CD4-positive, alpha-beta T cell (primary cell): ENCODE measurements around the gene RBL1. TPM values are rescaled to one million over a fixed set of nuclear protein-coding genes. Genes with fewer than 3 reads are reported as not detected.
A peak's percentile ranks its signal among the peaks of the same experiment; 100 is the strongest.
"Not testable (repeated sequence)": the region's sequence is repeated elsewhere in the genome, so short reads cannot be mapped to it uniquely, and the experiment has no call there.

Experiments used
- ATAC-seq: fragments of 200-7000 bp; cut with Tn5 transposase; one replicate; pipeline ENCODE4 v1.10.0; 2022; ENCODE audit warnings: mild to moderate bottlenecking; ENCODE audit not compliant: poor library complexity
- CTCF ChIA-PET: fragments of 350-600 bp; sonication (Branson Sonifier 250); formaldehyde crosslinking; loops from one replicate; lab custom pipeline; 2021; ENCODE audit warnings: antibody characterized with exemption, inconsistent platforms; lab: Charles Lee
- POLR2A ChIA-PET: fragments of 350-600 bp; sonication (Branson Sonifier 250); formaldehyde crosslinking; loops from one replicate; lab custom pipeline; 2021; ENCODE audit warnings: antibody characterized with exemption, inconsistent platforms; lab: Charles Lee
- DNase-seq, 14 experiments: peaks; one replicate each; pipeline ENCODE4 v3.0.0-alpha.2; 2013 to 2020; ENCODE audit warnings: mixed read lengths in 2 of 14
- H3K27ac ChIP-seq, 2 donors: one replicate each; pipeline versions ENCODE4 v1.5.1 to v1.7.0; 2013; ENCODE audit warnings: low read length in 2 of 2, low read depth in 1 of 2, mild to moderate bottlenecking in 1 of 2
- H3K27me3 ChIP-seq, 2 experiments: 1 replicate in 1 of 2; 2 replicates in 1 of 2; pipeline versions ENCODE4 v1.6.1 to v1.7.0; 2013; ENCODE audit warnings: low read length in 2 of 2, control low read depth in 1 of 2, mild to moderate bottlenecking in 1 of 2, moderate library complexity in 1 of 2; ENCODE audit not compliant: insufficient read depth in 2 of 2, control insufficient read depth in 1 of 2
- H3K36me3 ChIP-seq: one replicate; pipeline ENCODE4 v1.6.1; 2013; ENCODE audit warnings: low read length, control low read depth; ENCODE audit not compliant: insufficient read depth
- H3K4me1 ChIP-seq: one replicate; pipeline ENCODE4 v1.6.1; 2013; ENCODE audit warnings: low read length, control low read depth; ENCODE audit not compliant: insufficient read depth
- H3K4me3 ChIP-seq: one replicate; pipeline ENCODE4 v1.5.1; 2013; ENCODE audit warnings: mild to moderate bottlenecking, low read length, moderate library complexity
- H3K9me3 ChIP-seq, 2 experiments: 1 replicate in 1 of 2; 2 replicates in 1 of 2; pipeline versions ENCODE4 v1.6.1 to v1.7.0; 2013; ENCODE audit warnings: low read length in 2 of 2, mild to moderate bottlenecking in 2 of 2, control low read depth in 1 of 2, moderate library complexity in 1 of 2; ENCODE audit not compliant: control insufficient read depth in 1 of 2, insufficient read depth in 1 of 2
- H3K27ac Mint-ChIP-seq: one replicate; pipeline ENCODE4 v1.8.0; 2020; ENCODE audit warnings: mixed read lengths
- H3K27me3 Mint-ChIP-seq: one replicate; pipeline ENCODE4 v1.8.0; 2021; ENCODE audit warnings: mixed read lengths
- H3K36me3 Mint-ChIP-seq: one replicate; pipeline ENCODE4 v1.8.0; 2021; ENCODE audit warnings: low read depth, mixed read lengths
- H3K4me1 Mint-ChIP-seq: one replicate; pipeline ENCODE4 v1.8.0; 2021; ENCODE audit warnings: low read depth, mixed read lengths
- H3K4me3 Mint-ChIP-seq: one replicate; pipeline ENCODE4 v1.8.0; 2020; ENCODE audit warnings: mild to moderate bottlenecking, mixed read lengths
- H3K9me3 Mint-ChIP-seq: one replicate; pipeline ENCODE4 v1.8.0; 2020; ENCODE audit warnings: mixed read lengths
- CTCF ChIP-seq: fragments of 200-600 bp; IDR thresholded peaks from one replicate; pipeline ENCODE4 v1.8.0; 2022; ENCODE audit warnings: antibody characterized with exemption, mild to moderate bottlenecking
- intact Hi-C, 2 experiments: fragments of 100-400 bp; cut with DNase I in 1 of 2; cut with micrococcal nuclease in 1 of 2; formaldehyde crosslinking; loops; one replicate each; pipeline versions ENCODE4 v1.15.1 to v1.9.0; 2023 to 2025; cut with DNase I, micrococcal nuclease
- total RNA-seq, 174 experiments: library from RNA in 2 of 174; stranded (reverse) in 2 of 174; gene quantifications; one replicate each; pipeline ENCODE4 v1.2.3 and lab custom pipeline; 2021 to 2026

RBL1 gene
- total RNA-seq, 2 experiments from 2014 or later: 37.4 to 39.1 TPM

- Mint-ChIP-seq H3K9me3 (no peaks in the 10 kb centered on the region), H3K27me3 (no peaks in the 10 kb centered on the region), H3K4me1 (peaks cover 37% of the 10 kb centered on the region), H3K27ac (no peak overlapping the region), H3K4me3 (no peak overlapping the region), H3K36me3 (peaks cover 65% of the 10 kb centered on the region)
- Histone ChIP-seq H3K27me3 (no peaks in the 10 kb centered on the region), H3K4me1 (peaks cover 15% of the 10 kb centered on the region), H3K4me3 (no peak overlapping the region), H3K36me3 (peaks cover 20% of the 10 kb centered on the region), H3K9me3 (no peaks in the 10 kb centered on the region), H3K27ac (no peak overlapping the region)
- intact Hi-C loops: no loop called here
- no peak for DNase-seq
- ATAC-seq: no peak
- no peak for TF ChIP-seq CTCF
- ChIA-PET POLR2A (no interaction called here), CTCF (no interaction called here)
Measured at GRCh38 chr20:37020636-37021035, 75.2 kb downstream of the RBL1 start.

GRCh38 chr20:37012631-37013030, 83.2 kb downstream of the RBL1 start:
- H3K36me3 ChIP-seq, H3K27me3 ChIP-seq, H3K27me3 Mint-ChIP-seq, H3K27ac Mint-ChIP-seq, H3K4me3 Mint-ChIP-seq, H3K4me3 ChIP-seq, CTCF ChIA-PET, H3K9me3 ChIP-seq, ATAC-seq, H3K27ac ChIP-seq, H3K9me3 Mint-ChIP-seq, DNase-seq, intact Hi-C loops: not testable (repeated sequence)
- Mint-ChIP-seq H3K4me1 (peaks cover 58% of the 10 kb centered on the region), H3K36me3 (peaks cover 49% of the 10 kb centered on the region)
- peaks cover 41% of the 10 kb centered on the region for H3K4me1 ChIP-seq
- POLR2A ChIA-PET: interaction anchor here (1.4 kb wide), 1 partner anchor 38 kb away, joined by 3 read pairs; no protein-coding TSS in a partner anchor

GRCh38 chr20:37011858-37012257, 83.9 kb downstream of the RBL1 start:
- H3K4me1 ChIP-seq: peaks cover 40% of the 10 kb centered on the region
- DNase-seq, ATAC-seq, H3K36me3 ChIP-seq, H3K4me3 Mint-ChIP-seq, H3K9me3 ChIP-seq, CTCF ChIA-PET, POLR2A ChIA-PET, H3K9me3 Mint-ChIP-seq, H3K27ac ChIP-seq, intact Hi-C loops, H3K27me3 ChIP-seq, H3K4me3 ChIP-seq, H3K27me3 Mint-ChIP-seq: not testable (repeated sequence)
- Mint-ChIP-seq H3K36me3 (peaks cover 41% of the 10 kb centered on the region), H3K4me1 (peaks cover 51% of the 10 kb centered on the region), H3K27ac (peak overlapping the region; percentile 72)

GRCh38 chr20:37011147-37011546, 84.7 kb downstream of the RBL1 start:
- Histone ChIP-seq H3K27me3 (no peaks in the 10 kb centered on the region), H3K4me3 (no peak overlapping the region), H3K36me3 (peaks cover 3% of the 10 kb centered on the region), H3K9me3 (no peaks in the 10 kb centered on the region), H3K4me1 (peaks cover 34% of the 10 kb centered on the region), H3K27ac (peak overlapping the region in 1 of 2 donors; percentile 22)
- POLR2A ChIA-PET: no interaction called here
- TF ChIP-seq CTCF: no peak
- Mint-ChIP-seq H3K4me3 (no peak overlapping the region), H3K9me3 (no peaks in the 10 kb centered on the region), H3K4me1 (peaks cover 44% of the 10 kb centered on the region), H3K27ac (peak overlapping the region; percentile 72), H3K36me3 (peaks cover 36% of the 10 kb centered on the region), H3K27me3 (no peaks in the 10 kb centered on the region)
- CTCF ChIA-PET: interaction anchor here (1.4 kb wide), 1 partner anchor 71 kb away, joined by 4 read pairs; no protein-coding TSS in a partner anchor
- ATAC-seq (no peak), DNase-seq (no peak)
- intact Hi-C loops: no loop called here
